SH-SY5Y (cell line): ENCODE results near the gene WWOX.

Source experiments
- GATA2 ChIP-seq: IDR thresholded peaks from 2 replicates; pipeline ENCODE4 v1.6.1; 2011; ENCODE audit warnings: mild to moderate bottlenecking, low read depth, low read length
- GATA3 ChIP-seq: IDR thresholded peaks from 2 replicates; pipeline ENCODE4 v1.6.1; 2011; ENCODE audit warnings: low read depth, mild to moderate bottlenecking, low read length, moderate library complexity

DNA sequence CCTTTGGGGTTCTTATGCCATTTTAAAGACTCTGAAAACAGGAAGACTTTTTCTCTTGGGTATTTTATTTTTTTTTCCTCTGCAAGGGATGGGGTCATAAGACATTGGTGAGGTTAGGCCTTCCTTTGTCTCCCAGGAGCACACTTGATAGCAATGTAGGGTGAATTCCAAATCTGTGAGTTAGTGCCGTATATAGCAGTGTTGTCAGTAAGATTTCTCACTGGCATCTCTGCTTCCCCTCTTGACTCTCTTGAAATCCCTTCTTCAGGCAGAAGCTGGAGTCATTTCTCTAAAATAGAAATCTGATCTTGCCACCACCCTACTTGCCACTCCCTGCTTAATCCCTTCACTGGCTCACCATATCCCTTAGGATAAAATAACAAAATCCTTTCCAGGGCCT lies 529.7 kb downstream of the WWOX start:
- TF ChIP-seq GATA2 (no peak), GATA3 (no peak)
